OCI-LY3 (cell line): Measurements from ENCODE around the gene TFDP1.

Experiments used
- EZH2phosphoT487 ChIP-seq: fragments of 200-600 bp; shearing (Covaris generic); IDR thresholded peaks from 2 replicates; pipeline ENCODE4 v1.6.1; 2018; ENCODE audit warnings: antibody characterized with exemption, mixed run types, low read depth
- TF ChIP-seq, protein P1 (sequence below): fragments of 200-600, 300-600 bp; sonication (generic); IDR thresholded peaks from 2 replicates; pipeline ENCODE4 v1.5.1; 2014; ENCODE audit warnings: antibody characterized with exemption, low read length, low read depth

DNA sequence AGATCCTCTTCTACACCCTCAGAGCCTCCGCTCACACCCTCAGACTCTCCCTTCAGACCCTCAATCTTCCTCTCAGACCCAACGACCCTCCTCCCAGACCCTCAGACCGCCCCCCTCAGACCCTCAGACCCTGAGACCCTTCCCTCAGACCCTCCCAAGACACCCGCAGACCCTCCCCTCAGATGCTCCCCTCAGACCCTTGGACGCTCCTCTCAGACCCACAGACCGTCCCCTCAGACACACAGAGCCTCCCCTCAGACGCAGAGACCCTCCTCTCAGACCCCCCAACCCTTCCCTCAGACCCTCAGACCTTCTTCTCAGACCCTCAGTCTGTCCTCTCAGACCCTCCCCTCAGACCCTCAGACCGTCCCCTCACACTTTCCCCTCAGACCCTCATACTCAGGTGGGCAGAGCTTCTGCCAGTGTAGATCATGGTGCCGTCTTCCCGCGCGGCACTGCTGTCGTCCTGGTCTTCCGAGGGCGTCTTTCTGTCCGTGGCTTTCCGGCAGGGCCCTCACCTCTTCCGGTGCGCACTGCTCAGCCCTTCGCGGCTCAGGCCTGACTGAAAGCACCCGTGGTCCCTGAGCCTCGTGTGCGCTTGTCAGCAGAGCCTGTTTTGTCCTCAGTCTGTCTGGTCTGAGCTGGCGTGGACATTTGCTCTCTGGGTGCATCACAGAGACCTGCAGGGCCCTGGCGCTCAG, 18.9 kb upstream of the TFDP1 start:
- TF ChIP-seq, protein P1, sequence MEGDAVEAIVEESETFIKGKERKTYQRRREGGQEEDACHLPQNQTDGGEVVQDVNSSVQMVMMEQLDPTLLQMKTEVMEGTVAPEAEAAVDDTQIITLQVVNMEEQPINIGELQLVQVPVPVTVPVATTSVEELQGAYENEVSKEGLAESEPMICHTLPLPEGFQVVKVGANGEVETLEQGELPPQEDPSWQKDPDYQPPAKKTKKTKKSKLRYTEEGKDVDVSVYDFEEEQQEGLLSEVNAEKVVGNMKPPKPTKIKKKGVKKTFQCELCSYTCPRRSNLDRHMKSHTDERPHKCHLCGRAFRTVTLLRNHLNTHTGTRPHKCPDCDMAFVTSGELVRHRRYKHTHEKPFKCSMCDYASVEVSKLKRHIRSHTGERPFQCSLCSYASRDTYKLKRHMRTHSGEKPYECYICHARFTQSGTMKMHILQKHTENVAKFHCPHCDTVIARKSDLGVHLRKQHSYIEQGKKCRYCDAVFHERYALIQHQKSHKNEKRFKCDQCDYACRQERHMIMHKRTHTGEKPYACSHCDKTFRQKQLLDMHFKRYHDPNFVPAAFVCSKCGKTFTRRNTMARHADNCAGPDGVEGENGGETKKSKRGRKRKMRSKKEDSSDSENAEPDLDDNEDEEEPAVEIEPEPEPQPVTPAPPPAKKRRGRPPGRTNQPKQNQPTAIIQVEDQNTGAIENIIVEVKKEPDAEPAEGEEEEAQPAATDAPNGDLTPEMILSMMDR = no peak
- TF ChIP-seq EZH2phosphoT487 = no peak
